HEK293 (cell line): Measurements from ENCODE around the gene KIF25.

Source experiments
- CTCF ChIA-PET: fragments of 350-600 bp; formaldehyde crosslinking; extraction: SDS; loops from one replicate; lab custom pipeline; 2021; ENCODE audit warnings: antibody characterized with exemption; lab: Yijun Ruan, JAX
- POLR2A ChIA-PET: fragments of 300-600 bp; formaldehyde crosslinking; extraction: SDS; loops from one replicate; lab custom pipeline; 2020; ENCODE audit warnings: antibody characterized with exemption, inconsistent platforms; lab: Yijun Ruan, JAX
- H3K27ac ChIP-seq: fragments of 200-500 bp; sonication (Bioruptor generic); 2 replicates; pipeline ENCODE4 v1.5.1; 2014; ENCODE audit warnings: low read depth, low read length, control low read depth, inconsistent platforms; ENCODE audit errors: extremely low read depth
- H3K36me3 ChIP-seq, 2 experiments: fragments of 200-500 bp in 1 of 2; sonication (Bioruptor generic) in 1 of 2; 1 replicate in 1 of 2; 2 replicates in 1 of 2; pipeline ENCODE4 v1.5.1; 2014 to 2017; ENCODE audit warnings: inconsistent platforms in 2 of 2, low read length in 2 of 2; ENCODE audit not compliant: control insufficient read depth in 2 of 2, insufficient read depth in 1 of 2
- H3K4me1 ChIP-seq: fragments of 200-500 bp; sonication (Bioruptor generic); 2 replicates; pipeline ENCODE4 v1.5.1; 2014; ENCODE audit warnings: mild to moderate bottlenecking, low read length, inconsistent platforms; ENCODE audit not compliant: control insufficient read depth, insufficient read depth
- H3K4me3 ChIP-seq: 2 replicates; pipeline ENCODE4 v1.5.1; 2011; ENCODE audit warnings: low read depth, mild to moderate bottlenecking, control low read depth, low read length, moderate library complexity
- H3K9me3 ChIP-seq: fragments of 200-500 bp; sonication (Bioruptor generic); 2 replicates; pipeline ENCODE4 v1.5.1; 2014; ENCODE audit warnings: low read depth, low read length, inconsistent platforms; ENCODE audit not compliant: control insufficient read depth, insufficient read depth
- MEIS1 ChIP-seq: sonication (generic); formaldehyde crosslinking; IDR thresholded peaks from 2 replicates; pipeline ENCODE4 v1.8.1; 2022; ENCODE audit warnings: missing genetic modification reagents, mild to moderate bottlenecking, borderline replicate concordance
- MZF1 ChIP-seq: fragments of 450-650 bp; formaldehyde crosslinking; IDR thresholded peaks from 2 replicates; pipeline ENCODE4 v1.5.1; 2017; ENCODE audit warnings: missing biosample characterization, missing genetic modification characterization, borderline replicate concordance
- OVOL3 ChIP-seq: fragments of 450-650 bp; formaldehyde crosslinking; IDR thresholded peaks from 2 replicates; pipeline ENCODE4 v1.5.1; 2016; ENCODE audit warnings: missing biosample characterization, missing genetic modification characterization
- REPIN1 ChIP-seq: fragments of 450-650 bp; formaldehyde crosslinking; IDR thresholded peaks from 2 replicates; pipeline ENCODE4 v1.5.1; 2017; ENCODE audit warnings: missing biosample characterization, missing genetic modification characterization, low read depth
- SP2 ChIP-seq: fragments of 450-650 bp; formaldehyde crosslinking; IDR thresholded peaks from 2 replicates; pipeline ENCODE4 v1.5.1; 2016; ENCODE audit warnings: missing biosample characterization, missing genetic modification characterization
- TRIM28 ChIP-seq: IDR thresholded peaks from 2 replicates; pipeline ENCODE4 v1.6.1; 2011; ENCODE audit warnings: low read length, control low read depth, borderline replicate concordance
- ZBTB7A ChIP-seq: fragments of 450-650 bp; formaldehyde crosslinking; IDR thresholded peaks from 2 replicates; pipeline ENCODE4 v1.5.1; 2016; ENCODE audit warnings: low read depth, missing biosample characterization, missing genetic modification characterization
- ZNF121 ChIP-seq: fragments of 450-650 bp; formaldehyde crosslinking; IDR thresholded peaks from 2 replicates; pipeline ENCODE4 v1.5.1; 2016; ENCODE audit warnings: missing biosample characterization, missing genetic modification characterization
- ZNF221 ChIP-seq: fragments of 450-650 bp; formaldehyde crosslinking; IDR thresholded peaks from 2 replicates; pipeline ENCODE4 v1.5.1; 2017; ENCODE audit warnings: missing biosample characterization, missing genetic modification characterization, borderline replicate concordance
- ZNF37A ChIP-seq: fragments of 450-650 bp; IDR thresholded peaks from 2 replicates; pipeline ENCODE4 v1.5.1; 2018; ENCODE audit warnings: missing biosample characterization, missing genetic modification characterization
- ZNF433 ChIP-seq: fragments of 450-650 bp; formaldehyde crosslinking; IDR thresholded peaks from 2 replicates; pipeline ENCODE4 v1.5.1; 2016; ENCODE audit warnings: missing biosample characterization, missing genetic modification characterization, low read depth
- ZNF548 ChIP-seq: fragments of 450-650 bp; formaldehyde crosslinking; IDR thresholded peaks from 2 replicates; pipeline ENCODE4 v1.5.1; 2016; ENCODE audit warnings: missing biosample characterization, missing genetic modification characterization
- ZNF626 ChIP-seq: fragments of 450-650 bp; sonication (Bioruptor Pico); formaldehyde crosslinking; IDR thresholded peaks from 2 replicates; pipeline ENCODE4 v1.5.1; 2018; ENCODE audit warnings: missing biosample characterization, missing genetic modification characterization, inconsistent platforms
- ZNF747 ChIP-seq: fragments of 450-650 bp; formaldehyde crosslinking; IDR thresholded peaks from 2 replicates; pipeline ENCODE4 v1.5.1; 2016; ENCODE audit warnings: missing biosample characterization, missing genetic modification characterization
- ZNF785 ChIP-seq: fragments of 450-650 bp; formaldehyde crosslinking; IDR thresholded peaks from 2 replicates; pipeline ENCODE4 v1.5.1; 2016; ENCODE audit warnings: missing biosample characterization, missing genetic modification characterization
- ZSCAN16 ChIP-seq: fragments of 450-650 bp; formaldehyde crosslinking; IDR thresholded peaks from 2 replicates; pipeline ENCODE4 v1.5.1; 2016; ENCODE audit warnings: missing biosample characterization, missing genetic modification characterization
- TF ChIP-seq, protein P1 (sequence below): fragments of 450-650 bp; formaldehyde crosslinking; IDR thresholded peaks from 2 replicates; pipeline ENCODE4 v1.5.1; 2016; ENCODE audit warnings: missing biosample characterization, missing genetic modification characterization
- TF ChIP-seq, protein P2 (sequence below): fragments of 450-650 bp; formaldehyde crosslinking; IDR thresholded peaks from 2 replicates; pipeline ENCODE4 v1.5.1; 2016; ENCODE audit warnings: missing biosample characterization, missing genetic modification characterization
- TF ChIP-seq, protein P3 (sequence below): fragments of 450-650 bp; formaldehyde crosslinking; IDR thresholded peaks from 2 replicates; pipeline ENCODE4 v1.5.1; 2016; ENCODE audit warnings: missing biosample characterization, missing genetic modification characterization
- TF ChIP-seq, protein P4 (sequence below): fragments of 450-650 bp; formaldehyde crosslinking; IDR thresholded peaks from 2 replicates; pipeline ENCODE4 v1.5.1; 2017; ENCODE audit warnings: missing biosample characterization, missing genetic modification characterization
- TF ChIP-seq, protein P5 (sequence below): fragments of 450-650 bp; formaldehyde crosslinking; IDR thresholded peaks from 2 replicates; pipeline ENCODE4 v1.5.1; 2017; ENCODE audit warnings: missing biosample characterization, missing genetic modification characterization
- TF ChIP-seq, protein P6 (sequence below): fragments of 450-650 bp; formaldehyde crosslinking; conservative IDR thresholded peaks from 2 replicates; pipeline ENCODE4 v1.5.1; 2016; ENCODE audit warnings: low read depth, missing biosample characterization, missing genetic modification characterization
- TF ChIP-seq, protein P7 (sequence below): IDR thresholded peaks from 2 replicates; pipeline ENCODE4 v1.6.1; 2011; ENCODE audit warnings: mild to moderate bottlenecking, low read depth, low read length, borderline replicate concordance

KIF25 gene

DNA sequence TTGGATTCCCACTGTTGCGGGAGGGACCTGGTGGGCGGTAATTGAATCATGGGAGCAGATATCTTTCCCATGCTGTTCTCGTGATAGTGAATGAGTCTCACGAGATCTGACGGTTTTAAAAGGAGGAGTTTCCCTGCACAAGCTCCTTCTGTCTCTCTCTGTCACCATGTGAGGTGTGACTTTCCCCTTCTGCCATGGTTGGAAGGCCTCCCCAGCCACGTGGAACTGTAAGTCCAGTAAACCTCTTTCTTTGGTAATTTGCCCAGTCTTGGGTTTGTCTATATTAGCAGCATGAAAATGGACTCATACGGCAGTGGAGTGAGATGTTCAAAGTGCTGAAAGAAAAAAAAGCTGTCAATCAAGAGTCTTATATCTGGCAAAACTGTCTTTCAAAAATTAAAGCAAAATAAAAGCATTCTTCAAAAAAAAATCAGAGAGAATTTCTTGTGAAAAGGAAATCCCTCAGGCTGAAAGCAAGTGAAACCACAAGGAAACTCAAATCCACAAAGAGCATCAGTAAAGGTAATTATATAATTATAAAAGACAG is 15.5 kb upstream of the KIF25 start:
- ChIA-PET POLR2A (no interaction called here), CTCF (no interaction called here)
- Histone ChIP-seq H3K4me3 (no peak overlapping the region), H3K27ac (no peak overlapping the region), H3K36me3 (no peaks in the 10 kb centered on the region), H3K4me1 (no peaks in the 10 kb centered on the region), H3K9me3 (no peaks in the 10 kb centered on the region)
- no peak for TF ChIP-seq ZNF747 (tag by site-specific recombination)
- no peak for TF ChIP-seq MZF1 (tag by site-specific recombination)
- no peak for TF ChIP-seq ZNF121 (tag by site-specific recombination)
- TF ChIP-seq, protein P1, sequence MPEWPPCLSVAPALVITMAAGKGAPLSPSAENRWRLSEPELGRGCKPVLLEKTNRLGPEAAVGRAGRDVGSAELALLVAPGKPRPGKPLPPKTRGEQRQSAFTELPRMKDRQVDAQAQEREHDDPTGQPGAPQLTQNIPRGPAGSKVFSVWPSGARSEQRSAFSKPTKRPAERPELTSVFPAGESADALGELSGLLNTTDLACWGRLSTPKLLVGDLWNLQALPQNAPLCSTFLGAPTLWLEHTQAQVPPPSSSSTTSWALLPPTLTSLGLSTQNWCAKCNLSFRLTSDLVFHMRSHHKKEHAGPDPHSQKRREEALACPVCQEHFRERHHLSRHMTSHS (tag by site-specific recombination) = no peak
- no peak for TF ChIP-seq ZNF433
- no peak for TF ChIP-seq ZNF37A (tag by site-specific recombination)
- TF ChIP-seq REPIN1 = no peak
- TF ChIP-seq, protein P2, sequence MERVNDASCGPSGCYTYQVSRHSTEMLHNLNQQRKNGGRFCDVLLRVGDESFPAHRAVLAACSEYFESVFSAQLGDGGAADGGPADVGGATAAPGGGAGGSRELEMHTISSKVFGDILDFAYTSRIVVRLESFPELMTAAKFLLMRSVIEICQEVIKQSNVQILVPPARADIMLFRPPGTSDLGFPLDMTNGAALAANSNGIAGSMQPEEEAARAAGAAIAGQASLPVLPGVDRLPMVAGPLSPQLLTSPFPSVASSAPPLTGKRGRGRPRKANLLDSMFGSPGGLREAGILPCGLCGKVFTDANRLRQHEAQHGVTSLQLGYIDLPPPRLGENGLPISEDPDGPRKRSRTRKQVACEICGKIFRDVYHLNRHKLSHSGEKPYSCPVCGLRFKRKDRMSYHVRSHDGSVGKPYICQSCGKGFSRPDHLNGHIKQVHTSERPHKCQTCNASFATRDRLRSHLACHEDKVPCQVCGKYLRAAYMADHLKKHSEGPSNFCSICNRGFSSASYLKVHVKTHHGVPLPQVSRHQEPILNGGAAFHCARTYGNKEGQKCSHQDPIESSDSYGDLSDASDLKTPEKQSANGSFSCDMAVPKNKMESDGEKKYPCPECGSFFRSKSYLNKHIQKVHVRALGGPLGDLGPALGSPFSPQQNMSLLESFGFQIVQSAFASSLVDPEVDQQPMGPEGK = no peak
- TF ChIP-seq ZNF626 (tag by site-specific recombination) = no peak
- no peak for TF ChIP-seq SP2 (tag by site-specific recombination)
- TF ChIP-seq ZSCAN16 (tag by site-specific recombination) = no peak
- TF ChIP-seq, protein P3, sequence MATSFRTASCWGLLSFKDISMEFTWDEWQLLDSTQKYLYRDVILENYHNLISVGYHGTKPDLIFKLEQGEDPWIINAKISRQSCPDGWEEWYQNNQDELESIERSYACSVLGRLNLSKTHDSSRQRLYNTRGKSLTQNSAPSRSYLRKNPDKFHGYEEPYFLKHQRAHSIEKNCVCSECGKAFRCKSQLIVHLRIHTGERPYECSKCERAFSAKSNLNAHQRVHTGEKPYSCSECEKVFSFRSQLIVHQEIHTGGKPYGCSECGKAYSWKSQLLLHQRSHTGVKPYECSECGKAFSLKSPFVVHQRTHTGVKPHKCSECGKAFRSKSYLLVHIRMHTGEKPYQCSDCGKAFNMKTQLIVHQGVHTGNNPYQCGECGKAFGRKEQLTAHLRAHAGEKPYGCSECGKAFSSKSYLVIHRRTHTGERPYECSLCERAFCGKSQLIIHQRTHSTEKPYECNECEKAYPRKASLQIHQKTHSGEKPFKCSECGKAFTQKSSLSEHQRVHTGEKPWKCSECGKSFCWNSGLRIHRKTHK = no peak
- no peak for TF ChIP-seq OVOL3 (tag by site-specific recombination)
- TF ChIP-seq TRIM28 = no peak
- TF ChIP-seq, protein P4, sequence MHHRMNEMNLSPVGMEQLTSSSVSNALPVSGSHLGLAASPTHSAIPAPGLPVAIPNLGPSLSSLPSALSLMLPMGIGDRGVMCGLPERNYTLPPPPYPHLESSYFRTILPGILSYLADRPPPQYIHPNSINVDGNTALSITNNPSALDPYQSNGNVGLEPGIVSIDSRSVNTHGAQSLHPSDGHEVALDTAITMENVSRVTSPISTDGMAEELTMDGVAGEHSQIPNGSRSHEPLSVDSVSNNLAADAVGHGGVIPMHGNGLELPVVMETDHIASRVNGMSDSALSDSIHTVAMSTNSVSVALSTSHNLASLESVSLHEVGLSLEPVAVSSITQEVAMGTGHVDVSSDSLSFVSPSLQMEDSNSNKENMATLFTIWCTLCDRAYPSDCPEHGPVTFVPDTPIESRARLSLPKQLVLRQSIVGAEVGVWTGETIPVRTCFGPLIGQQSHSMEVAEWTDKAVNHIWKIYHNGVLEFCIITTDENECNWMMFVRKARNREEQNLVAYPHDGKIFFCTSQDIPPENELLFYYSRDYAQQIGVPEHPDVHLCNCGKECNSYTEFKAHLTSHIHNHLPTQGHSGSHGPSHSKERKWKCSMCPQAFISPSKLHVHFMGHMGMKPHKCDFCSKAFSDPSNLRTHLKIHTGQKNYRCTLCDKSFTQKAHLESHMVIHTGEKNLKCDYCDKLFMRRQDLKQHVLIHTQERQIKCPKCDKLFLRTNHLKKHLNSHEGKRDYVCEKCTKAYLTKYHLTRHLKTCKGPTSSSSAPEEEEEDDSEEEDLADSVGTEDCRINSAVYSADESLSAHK = no peak
- TF ChIP-seq ZBTB7A (tag by site-specific recombination) = no peak
- TF ChIP-seq ZNF548 (tag by site-specific recombination) = no peak

DNA sequence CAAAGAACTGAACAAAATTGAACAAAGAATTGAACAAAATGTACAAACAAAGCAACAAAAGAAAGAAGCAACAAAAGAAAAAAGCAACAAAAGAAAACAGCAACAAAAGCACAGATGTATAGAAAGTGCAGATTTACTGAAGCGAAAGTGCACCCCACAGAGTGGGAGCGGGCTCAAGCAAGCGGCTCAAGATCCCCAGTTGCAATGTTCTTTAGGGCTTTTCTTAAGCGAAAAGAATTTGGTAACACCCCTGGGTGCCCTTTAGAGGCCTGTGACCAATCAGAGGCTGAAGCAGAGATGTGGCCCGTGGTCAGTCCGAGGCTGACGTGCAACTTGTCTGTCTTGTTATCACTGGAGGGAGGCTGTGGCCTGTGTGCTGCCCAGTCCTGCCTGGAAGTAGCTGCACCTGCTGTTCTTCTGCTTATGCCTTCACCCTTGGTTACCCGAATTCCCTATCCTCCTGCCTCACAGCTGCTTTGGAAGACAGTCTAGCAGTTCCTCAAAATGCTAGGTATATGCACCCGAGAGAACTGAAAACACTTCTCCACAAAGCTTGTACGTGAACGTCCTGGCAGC is 13.2 kb upstream of the KIF25 start:
- Histone ChIP-seq H3K27ac (no peak overlapping the region), H3K4me1 (no peaks in the 10 kb centered on the region), H3K9me3 (no peaks in the 10 kb centered on the region), H3K4me3 (no peak overlapping the region), H3K36me3 (no peaks in the 10 kb centered on the region)
- ChIA-PET POLR2A (no interaction called here), CTCF (interaction anchor here (0.8 to 1.1 kb wide), 2 partner anchors 17 to 135 kb away, joined by 3 to 6 read pairs; no protein-coding TSS in a partner anchor)
- TF ChIP-seq MEIS1 (no peak), ZNF785 (no peak), ZNF221 (tag by site-specific recombination) (no peak)
- TF ChIP-seq, protein P5, sequence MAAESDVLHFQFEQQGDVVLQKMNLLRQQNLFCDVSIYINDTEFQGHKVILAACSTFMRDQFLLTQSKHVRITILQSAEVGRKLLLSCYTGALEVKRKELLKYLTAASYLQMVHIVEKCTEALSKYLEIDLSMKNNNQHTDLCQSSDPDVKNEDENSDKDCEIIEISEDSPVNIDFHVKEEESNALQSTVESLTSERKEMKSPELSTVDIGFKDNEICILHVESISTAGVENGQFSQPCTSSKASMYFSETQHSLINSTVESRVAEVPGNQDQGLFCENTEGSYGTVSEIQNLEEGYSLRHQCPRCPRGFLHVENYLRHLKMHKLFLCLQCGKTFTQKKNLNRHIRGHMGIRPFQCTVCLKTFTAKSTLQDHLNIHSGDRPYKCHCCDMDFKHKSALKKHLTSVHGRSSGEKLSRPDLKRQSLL (tag by site-specific recombination) = no peak
- TF ChIP-seq, protein P6, sequence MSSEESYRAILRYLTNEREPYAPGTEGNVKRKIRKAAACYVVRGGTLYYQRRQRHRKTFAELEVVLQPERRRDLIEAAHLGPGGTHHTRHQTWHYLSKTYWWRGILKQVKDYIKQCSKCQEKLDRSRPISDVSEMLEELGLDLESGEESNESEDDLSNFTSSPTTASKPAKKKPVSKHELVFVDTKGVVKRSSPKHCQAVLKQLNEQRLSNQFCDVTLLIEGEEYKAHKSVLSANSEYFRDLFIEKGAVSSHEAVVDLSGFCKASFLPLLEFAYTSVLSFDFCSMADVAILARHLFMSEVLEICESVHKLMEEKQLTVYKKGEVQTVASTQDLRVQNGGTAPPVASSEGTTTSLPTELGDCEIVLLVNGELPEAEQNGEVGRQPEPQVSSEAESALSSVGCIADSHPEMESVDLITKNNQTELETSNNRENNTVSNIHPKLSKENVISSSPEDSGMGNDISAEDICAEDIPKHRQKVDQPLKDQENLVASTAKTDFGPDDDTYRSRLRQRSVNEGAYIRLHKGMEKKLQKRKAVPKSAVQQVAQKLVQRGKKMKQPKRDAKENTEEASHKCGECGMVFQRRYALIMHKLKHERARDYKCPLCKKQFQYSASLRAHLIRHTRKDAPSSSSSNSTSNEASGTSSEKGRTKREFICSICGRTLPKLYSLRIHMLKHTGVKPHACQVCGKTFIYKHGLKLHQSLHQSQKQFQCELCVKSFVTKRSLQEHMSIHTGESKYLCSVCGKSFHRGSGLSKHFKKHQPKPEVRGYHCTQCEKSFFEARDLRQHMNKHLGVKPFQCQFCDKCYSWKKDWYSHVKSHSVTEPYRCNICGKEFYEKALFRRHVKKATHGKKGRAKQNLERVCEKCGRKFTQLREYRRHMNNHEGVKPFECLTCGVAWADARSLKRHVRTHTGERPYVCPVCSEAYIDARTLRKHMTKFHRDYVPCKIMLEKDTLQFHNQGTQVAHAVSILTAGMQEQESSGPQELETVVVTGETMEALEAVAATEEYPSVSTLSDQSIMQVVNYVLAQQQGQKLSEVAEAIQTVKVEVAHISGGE (tag by site-specific recombination) = no peak
- TF ChIP-seq, protein P7, sequence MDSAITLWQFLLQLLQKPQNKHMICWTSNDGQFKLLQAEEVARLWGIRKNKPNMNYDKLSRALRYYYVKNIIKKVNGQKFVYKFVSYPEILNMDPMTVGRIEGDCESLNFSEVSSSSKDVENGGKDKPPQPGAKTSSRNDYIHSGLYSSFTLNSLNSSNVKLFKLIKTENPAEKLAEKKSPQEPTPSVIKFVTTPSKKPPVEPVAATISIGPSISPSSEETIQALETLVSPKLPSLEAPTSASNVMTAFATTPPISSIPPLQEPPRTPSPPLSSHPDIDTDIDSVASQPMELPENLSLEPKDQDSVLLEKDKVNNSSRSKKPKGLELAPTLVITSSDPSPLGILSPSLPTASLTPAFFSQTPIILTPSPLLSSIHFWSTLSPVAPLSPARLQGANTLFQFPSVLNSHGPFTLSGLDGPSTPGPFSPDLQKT = no peak
